GM19099 (cell line): ENCODE data around the gene PDIK1L.

Source experiments
- POLR2A ChIP-seq: IDR thresholded peaks from 3 replicates; pipeline ENCODE4 v1.6.1; 2011; ENCODE audit warnings: low read depth; ENCODE audit not compliant: insufficient read length; ENCODE audit errors: extremely low read depth

The PDIK1L gene

GRCh38 chr1:26111530-26112406 lies at the start of gene PDIK1L:
TSS of gene PDIK1L (plus strand) at chr1:26111824. CDS start at chr1:26114309, 2,485 bp downstream.
- TF ChIP-seq POLR2A = peak; percentile 70

- no peak for TF ChIP-seq POLR2A
Observed at GRCh38 chr1:26064553-26064952, 47.1 kb upstream of the PDIK1L start.

- no peak for TF ChIP-seq POLR2A
Observed at GRCh38 chr1:26066160-26066559, 45.5 kb upstream of the PDIK1L start.

- TF ChIP-seq POLR2A = no peak
Observed at GRCh38 chr1:26066857-26067256, 44.8 kb upstream of the PDIK1L start.

GRCh38 chr1:26067432-26067911 lies 44.2 kb upstream of the PDIK1L start, which contains the start of gene TRIM63:
TSS of gene TRIM63 (minus strand) at chr1:26067630. CDS start at chr1:26067494, 136 bp downstream.
- no peak for TF ChIP-seq POLR2A

- no peak for TF ChIP-seq POLR2A
Observed at GRCh38 chr1:26069941-26070295, 41.7 kb upstream of the PDIK1L start.

- TF ChIP-seq POLR2A = no peak
Observed at GRCh38 chr1:26070296-26070962, 41.2 kb upstream of the PDIK1L start.

GRCh38 chr1:26070963-26071342 lies 40.7 kb upstream of the PDIK1L start:
- TF ChIP-seq POLR2A = no peak

- TF ChIP-seq POLR2A = no peak
Observed at GRCh38 chr1:26072305-26072704, 39.3 kb upstream of the PDIK1L start.

- TF ChIP-seq POLR2A = no peak
Observed at GRCh38 chr1:26075421-26076144, 36.0 kb upstream of the PDIK1L start.

GRCh38 chr1:26077524-26077923 lies 34.1 kb upstream of the PDIK1L start:
- TF ChIP-seq POLR2A = no peak

- TF ChIP-seq POLR2A = no peak
Observed at GRCh38 chr1:26078286-26079177, 33.1 kb upstream of the PDIK1L start.

- no peak for TF ChIP-seq POLR2A
Observed at GRCh38 chr1:26079178-26079563, 32.5 kb upstream of the PDIK1L start.

- TF ChIP-seq POLR2A = no peak
Observed at GRCh38 chr1:26079960-26080814, 31.4 kb upstream of the PDIK1L start.
